Fibroblast of lung (primary cell): ENCODE data around the gene AOAH.

Source experiments
- CTCF ChIP-seq, 2 donors: IDR thresholded peaks in 1 of 2; conservative IDR thresholded peaks in 1 of 2; 1 replicate in 1 of 2; 2 replicates in 1 of 2; pipeline ENCODE4 v1.5.1; 2011 to 2012; ENCODE audit warnings: low read length in 2 of 2, control low read depth in 1 of 2, inconsistent platforms in 1 of 2, low read depth in 1 of 2, mild to moderate bottlenecking in 1 of 2
- EZH2 ChIP-seq: IDR thresholded peaks from 2 replicates; pipeline ENCODE4 v1.5.1; 2012; ENCODE audit warnings: low read length, control low read depth, mild to moderate bottlenecking; ENCODE audit errors: missing control alignments

GRCh38 chr7:36606153-36606975, 117.9 kb downstream of the AOAH start:
- TF ChIP-seq CTCF (conservative IDR thresholded peaks at IDR 0.05 in 1 of 2, IDR thresholded peaks at IDR 0.05 in 1 of 2; ENCODE audit: low read depth in 1 of 2, low read length in 2 of 2) (no peak), EZH2 (no peak)
